ENCODE data around the gene AFAP1L1. TPM values are rescaled to one million over a fixed set of nuclear protein-coding genes. Genes with fewer than 3 reads are reported as not detected.

Gene AFAP1L1
- total and polyA plus RNA-seq, 10 of the 15 experiments (the other 5 are each of a cell fraction or from before 2014, with no cell fraction given): 0.11 TPM; not detected in 9

- H3K27me3 ChIP-seq (replicated peaks in 1 of 2; ENCODE audit: control insufficient read depth in 2 of 2, insufficient read depth in 2 of 2, low read length in 1 of 2): no peaks in the 10 kb centered on the region; a peak in 1 of 4 replicates
- intact Hi-C loops (cut with micrococcal nuclease; ENCODE audit: unreplicated experiment) (no loop called here), in situ Hi-C loops (cut with MboI) (no loop called here)
- no peak overlapping the region for H2AFZ ChIP-seq (ENCODE audit: control insufficient read depth, low read depth, low read length)
- TF ChIP-seq REST (IDR thresholded peaks at IDR 0.05; ENCODE audit: low read depth, low read length) (peak; percentile 69), HSF1 (IDR thresholded peaks at IDR 0.05; ENCODE audit: low read depth, low read length) (no peak)
- H3K4me2 ChIP-seq (ENCODE audit: control insufficient read depth, insufficient read depth): no peak overlapping the region
- no peaks in the 10 kb centered on the region for H3K9me3 ChIP-seq (replicated peaks; ENCODE audit: control insufficient read depth, insufficient read depth, low read length)
- no peak for DNase-seq (ENCODE audit: low read depth, low spot score)
- no peak overlapping the region for H3K9ac ChIP-seq (ENCODE audit: control insufficient read depth, insufficient read depth, low read length)
- H3K79me2 ChIP-seq (ENCODE audit: control insufficient read depth, insufficient read depth, low read length): no peaks in the 10 kb centered on the region
- H4K20me1 ChIP-seq (ENCODE audit: control insufficient read depth, insufficient read depth): no peaks in the 10 kb centered on the region
- no peak for FAIRE-seq
- H3K4me3 ChIP-seq: no peak overlapping the region
- no TSS peak for BruUV-seq (replicated peaks)
- ATAC-seq: no peak
- RAD21 ChIA-PET (ENCODE audit: unreplicated experiment): no interaction called here
- CTCF ChIA-PET: interaction anchor here (0.6 to 1.1 kb wide), 2 partner anchors 15 to 20 kb away, joined by 3 read pairs; no protein-coding TSS in a partner anchor
- H3K27ac ChIP-seq (ENCODE audit: control insufficient read depth, insufficient read depth): no peak overlapping the region
- POLR2A ChIA-PET: no interaction called here
- H3K4me1 ChIP-seq (ENCODE audit: control insufficient read depth, insufficient read depth, low read length): no peaks in the 10 kb centered on the region
- WGBS (ENCODE audit: insufficient coverage, insufficient replicate concordance, low lambda C conversion rate, missing lambda C conversion rate): 10% methylated on average over 3 of the region's 3 CpGs
- H3K36me3 ChIP-seq (ENCODE audit: control insufficient read depth in 2 of 2, insufficient read depth in 2 of 2, low read length in 1 of 2): no peaks in the 10 kb centered on the region
- SMC1A ChIA-PET (ENCODE audit: uncharacterized antibody, unreplicated experiment): interaction anchor here (1.4 kb wide), 1 partner anchor 13 kb away, joined by 4 read pairs; no protein-coding TSS in a partner anchor
Observed at GRCh38 chr5:149254506-149254905, 17.2 kb upstream of the AFAP1L1 start.

All from GM12878 (cell line).